SK-N-SH treated with all-trans-retinoic acid at 6 μM for 48 hours (cell line): Measurements from ENCODE around the gene IFIT3.
A peak's percentile ranks its signal among the peaks of the same experiment; 100 is the strongest.

Source experiments
- ATAC-seq: fragments of 200-7000 bp; cut with Tn5 transposase; 3 replicates; pipeline ENCODE4 v1.9.1; 2020; ENCODE audit warnings: mild to moderate bottlenecking, moderate library complexity
- ARNTL ChIP-seq: fragments of 450-650 bp; formaldehyde crosslinking; IDR thresholded peaks from 2 replicates; pipeline ENCODE4 v1.5.0; 2020; ENCODE audit warnings: low read depth, mild to moderate bottlenecking, moderate library complexity, borderline replicate concordance
- BACH2 ChIP-seq: fragments of 250-450 bp; sonication (Bioruptor Pico); IDR thresholded peaks from 2 replicates; pipeline ENCODE4 v1.9.0; 2021; ENCODE audit warnings: mild to moderate bottlenecking, borderline replicate concordance
- CSDC2 ChIP-seq: fragments of 250-450 bp; sonication (Bioruptor Pico); IDR thresholded peaks from 2 replicates; pipeline ENCODE4 v1.5.0; 2020; ENCODE audit warnings: mild to moderate bottlenecking, moderate library complexity
- CSRNP3 ChIP-seq: fragments of 250-450 bp; sonication (Bioruptor Pico); IDR thresholded peaks from 2 replicates; pipeline ENCODE4 v1.5.1; 2021; ENCODE audit warnings: mild to moderate bottlenecking, moderate library complexity
- ESRRG ChIP-seq: fragments of 250-450 bp; sonication (Bioruptor Pico); IDR thresholded peaks from 2 replicates; pipeline ENCODE4 v1.6.1; 2021; ENCODE audit warnings: mild to moderate bottlenecking
- GLIS3 ChIP-seq: fragments of 250-450 bp; sonication (Bioruptor Pico); IDR thresholded peaks from 2 replicates; pipeline ENCODE4 v1.5.0; 2020; ENCODE audit warnings: mild to moderate bottlenecking, moderate library complexity
- ISL1 ChIP-seq: fragments of 250-450 bp; sonication (Bioruptor Pico); IDR thresholded peaks from 2 replicates; pipeline ENCODE4 v2.1.2; 2022; ENCODE audit warnings: mild to moderate bottlenecking, moderate library complexity
- OSR1 ChIP-seq: fragments of 250-450 bp; sonication (Bioruptor Pico); IDR thresholded peaks from 2 replicates; pipeline ENCODE4 v1.8.0; 2022; ENCODE audit warnings: moderate library complexity, mild to moderate bottlenecking, inconsistent platforms
- POU6F1 ChIP-seq: fragments of 250-450 bp; sonication (Bioruptor Pico); IDR thresholded peaks from 2 replicates; pipeline ENCODE4 v1.8.0; 2021; ENCODE audit warnings: low read depth, mild to moderate bottlenecking, moderate library complexity, borderline replicate concordance
- RARB ChIP-seq: fragments of 250-450 bp; sonication (Bioruptor Pico); IDR thresholded peaks from 2 replicates; pipeline ENCODE4 v1.8.0; 2021; ENCODE audit warnings: mild to moderate bottlenecking, moderate library complexity
- SNAI2 ChIP-seq: fragments of 250-450 bp; sonication (Bioruptor Pico); IDR thresholded peaks from 2 replicates; pipeline ENCODE4 v1.5.0; 2020; ENCODE audit warnings: mild to moderate bottlenecking, moderate library complexity
- TCF4 ChIP-seq: fragments of 250-450 bp; sonication (Bioruptor Pico); IDR thresholded peaks from 2 replicates; pipeline ENCODE4 v1.8.0; 2021; ENCODE audit warnings: mild to moderate bottlenecking, moderate library complexity, borderline replicate concordance
- TOX ChIP-seq: fragments of 250-450 bp; sonication (Bioruptor Pico); IDR thresholded peaks from 2 replicates; pipeline ENCODE4 v1.8.0; 2021; ENCODE audit warnings: mild to moderate bottlenecking, moderate library complexity, borderline replicate concordance
- TSHZ2 ChIP-seq: fragments of 250-450 bp; sonication (Bioruptor Pico); IDR thresholded peaks from 2 replicates; pipeline ENCODE4 v1.5.0; 2020; ENCODE audit warnings: mild to moderate bottlenecking, moderate library complexity
- ZC3H10 ChIP-seq: fragments of 250-450 bp; sonication (Bioruptor Pico); IDR thresholded peaks from 2 replicates; pipeline ENCODE4 v1.5.1; 2021; ENCODE audit warnings: mild to moderate bottlenecking, moderate library complexity
- ZFP3 ChIP-seq: fragments of 250-450 bp; sonication (Bioruptor Pico); IDR thresholded peaks from 2 replicates; pipeline ENCODE4 v1.5.0; 2020; ENCODE audit warnings: mild to moderate bottlenecking, moderate library complexity
- ZFP30 ChIP-seq: fragments of 450-650 bp; formaldehyde crosslinking; IDR thresholded peaks from 2 replicates; pipeline ENCODE4 v1.5.0; 2022; ENCODE audit warnings: mild to moderate bottlenecking, moderate library complexity
- ZNF565 ChIP-seq: fragments of 450-650 bp; formaldehyde crosslinking; conservative IDR thresholded peaks from 2 replicates; pipeline ENCODE4 v1.5.0; 2020; ENCODE audit warnings: low read depth, mild to moderate bottlenecking, moderate library complexity
- ZNF70 ChIP-seq: fragments of 450-650 bp; formaldehyde crosslinking; IDR thresholded peaks from 2 replicates; pipeline ENCODE4 v1.5.0; 2020; ENCODE audit warnings: mild to moderate bottlenecking, moderate library complexity
- ZNF8 ChIP-seq: fragments of 450-650 bp; formaldehyde crosslinking; IDR thresholded peaks from 2 replicates; pipeline ENCODE4 v1.5.0; 2020; ENCODE audit warnings: mild to moderate bottlenecking, moderate library complexity
- TF ChIP-seq, protein P1 (sequence below): fragments of 250-450 bp; sonication (Bioruptor Pico); IDR thresholded peaks from 2 replicates; pipeline ENCODE4 v1.8.0; 2020; ENCODE audit warnings: mild to moderate bottlenecking, moderate library complexity, borderline replicate concordance
- TF ChIP-seq, protein P2 (sequence below): fragments of 250-450 bp; sonication (Bioruptor Pico); IDR thresholded peaks from 2 replicates; pipeline ENCODE4 v1.5.1; 2020; ENCODE audit warnings: low read depth, mild to moderate bottlenecking, moderate library complexity

IFIT3 gene

DNA sequence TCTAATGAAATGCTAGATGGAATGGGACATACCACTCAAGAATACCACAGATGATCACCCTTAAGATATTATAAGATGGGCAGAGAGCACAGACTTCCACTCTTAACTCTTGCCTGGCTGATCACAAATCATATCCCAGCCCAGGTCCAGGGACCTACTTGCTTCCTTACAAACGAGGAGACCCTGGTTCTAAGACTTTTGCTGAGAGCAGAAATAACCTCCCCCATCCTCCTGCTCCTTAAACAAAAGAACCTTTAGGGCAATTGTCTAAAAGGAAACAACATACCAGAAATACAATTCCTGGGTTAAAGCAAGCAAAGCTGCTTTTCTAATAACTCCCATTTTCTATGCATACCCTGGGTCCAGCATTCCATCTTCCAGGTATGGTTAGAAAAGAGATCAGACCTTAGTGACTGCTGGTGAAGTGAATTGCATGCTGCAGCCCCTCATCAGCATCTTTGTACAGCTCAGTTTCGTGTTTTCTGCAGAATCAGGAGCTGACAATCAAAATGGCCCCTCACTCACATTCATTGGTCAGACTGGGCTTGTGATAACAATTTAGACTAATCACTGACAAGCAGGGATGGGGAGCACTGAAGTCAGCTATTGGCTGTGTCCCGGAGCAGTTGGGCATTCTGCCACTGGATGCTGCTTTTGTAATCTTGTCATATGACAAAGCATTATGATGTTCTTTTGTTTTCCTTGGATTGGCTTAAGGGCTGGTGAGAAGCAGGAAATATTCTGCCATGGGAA, 14.6 kb downstream of the IFIT3 start:
- peak; percentile 97 for ATAC-seq
- TF ChIP-seq CSDC2 (CRISPR knock-in tag) (no peak), ZNF565 (CRISPR knock-in tag) (no peak), ZNF70 (CRISPR knock-in tag) (no peak), TCF4 (CRISPR knock-in tag) (no peak), CSRNP3 (CRISPR knock-in tag) (no peak), ZFP30 (CRISPR knock-in tag) (no peak), ZC3H10 (CRISPR knock-in tag) (no peak), ZNF8 (CRISPR knock-in tag) (no peak), TSHZ2 (CRISPR knock-in tag) (no peak), TOX (CRISPR knock-in tag) (no peak), OSR1 (CRISPR knock-in tag) (no peak), GLIS3 (no peak), ZFP3 (CRISPR knock-in tag) (no peak), RARB (CRISPR knock-in tag) (no peak), ISL1 (no peak), ARNTL (no peak), SNAI2 (no peak)
- TF ChIP-seq, protein P1, sequence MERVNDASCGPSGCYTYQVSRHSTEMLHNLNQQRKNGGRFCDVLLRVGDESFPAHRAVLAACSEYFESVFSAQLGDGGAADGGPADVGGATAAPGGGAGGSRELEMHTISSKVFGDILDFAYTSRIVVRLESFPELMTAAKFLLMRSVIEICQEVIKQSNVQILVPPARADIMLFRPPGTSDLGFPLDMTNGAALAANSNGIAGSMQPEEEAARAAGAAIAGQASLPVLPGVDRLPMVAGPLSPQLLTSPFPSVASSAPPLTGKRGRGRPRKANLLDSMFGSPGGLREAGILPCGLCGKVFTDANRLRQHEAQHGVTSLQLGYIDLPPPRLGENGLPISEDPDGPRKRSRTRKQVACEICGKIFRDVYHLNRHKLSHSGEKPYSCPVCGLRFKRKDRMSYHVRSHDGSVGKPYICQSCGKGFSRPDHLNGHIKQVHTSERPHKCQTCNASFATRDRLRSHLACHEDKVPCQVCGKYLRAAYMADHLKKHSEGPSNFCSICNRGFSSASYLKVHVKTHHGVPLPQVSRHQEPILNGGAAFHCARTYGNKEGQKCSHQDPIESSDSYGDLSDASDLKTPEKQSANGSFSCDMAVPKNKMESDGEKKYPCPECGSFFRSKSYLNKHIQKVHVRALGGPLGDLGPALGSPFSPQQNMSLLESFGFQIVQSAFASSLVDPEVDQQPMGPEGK (CRISPR knock-in tag): no peak

DNA sequence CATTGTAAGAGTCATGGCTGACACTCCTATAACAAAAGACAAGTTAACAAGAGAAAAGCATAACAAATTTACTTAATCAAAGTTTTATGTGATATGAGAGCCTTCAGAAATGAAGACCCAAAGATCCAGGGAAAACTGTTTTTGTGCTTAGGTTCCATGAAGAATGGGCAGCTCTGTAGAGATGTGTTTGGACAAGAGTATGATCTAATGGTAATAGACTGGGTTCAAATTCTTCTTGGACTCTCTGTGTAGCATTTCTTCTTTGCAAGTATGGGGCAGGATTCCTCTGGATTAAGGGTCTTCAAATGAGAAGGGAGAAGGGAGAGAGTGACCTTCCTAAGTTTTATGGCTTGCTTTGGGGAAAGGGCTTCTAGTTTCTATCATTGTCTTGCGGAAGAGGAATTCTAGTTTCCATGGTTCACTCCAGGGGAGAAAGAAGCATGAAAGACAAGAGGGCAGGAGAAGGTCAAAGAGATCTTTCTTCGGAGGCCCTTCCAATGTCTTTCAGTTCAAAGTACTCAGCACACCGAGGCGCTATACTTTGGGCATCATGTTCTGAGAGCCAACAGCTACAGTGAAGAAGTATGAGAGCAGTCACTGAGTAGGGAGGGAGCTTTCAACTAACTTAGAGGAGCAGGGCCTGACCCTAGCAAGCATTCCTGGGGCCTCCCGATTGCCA, 15.4 kb downstream of the IFIT3 start:
- no peak for ATAC-seq
- no peak for TF ChIP-seq ZNF565 (CRISPR knock-in tag)
- no peak for TF ChIP-seq ISL1
- TF ChIP-seq ESRRG (CRISPR knock-in tag): no peak
- no peak for TF ChIP-seq ZFP30 (CRISPR knock-in tag)
- TF ChIP-seq ZC3H10 (CRISPR knock-in tag): no peak
- TF ChIP-seq TSHZ2 (CRISPR knock-in tag): no peak
- no peak for TF ChIP-seq POU6F1 (CRISPR knock-in tag)
- TF ChIP-seq SNAI2: no peak
- TF ChIP-seq ZNF70 (CRISPR knock-in tag): no peak
- no peak for TF ChIP-seq ZNF8 (CRISPR knock-in tag)
- TF ChIP-seq, protein P2, sequence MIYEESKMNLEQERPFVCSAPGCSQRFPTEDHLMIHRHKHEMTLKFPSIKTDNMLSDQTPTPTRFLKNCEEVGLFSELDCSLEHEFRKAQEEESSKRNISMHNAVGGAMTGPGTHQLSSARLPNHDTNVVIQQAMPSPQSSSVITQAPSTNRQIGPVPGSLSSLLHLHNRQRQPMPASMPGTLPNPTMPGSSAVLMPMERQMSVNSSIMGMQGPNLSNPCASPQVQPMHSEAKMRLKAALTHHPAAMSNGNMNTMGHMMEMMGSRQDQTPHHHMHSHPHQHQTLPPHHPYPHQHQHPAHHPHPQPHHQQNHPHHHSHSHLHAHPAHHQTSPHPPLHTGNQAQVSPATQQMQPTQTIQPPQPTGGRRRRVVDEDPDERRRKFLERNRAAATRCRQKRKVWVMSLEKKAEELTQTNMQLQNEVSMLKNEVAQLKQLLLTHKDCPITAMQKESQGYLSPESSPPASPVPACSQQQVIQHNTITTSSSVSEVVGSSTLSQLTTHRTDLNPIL (CRISPR knock-in tag): no peak
- no peak for TF ChIP-seq ARNTL
- TF ChIP-seq CSRNP3 (CRISPR knock-in tag): no peak
- no peak for TF ChIP-seq CSDC2 (CRISPR knock-in tag)
- TF ChIP-seq GLIS3: no peak
- no peak for TF ChIP-seq RARB (CRISPR knock-in tag)
- no peak for TF ChIP-seq TCF4 (CRISPR knock-in tag)
- no peak for TF ChIP-seq BACH2 (CRISPR knock-in tag)
